HCT116 (cell line): ENCODE data around the gene CTBP2. TPM values are rescaled to one million over a fixed set of nuclear protein-coding genes. Genes with fewer than 3 reads are reported as not detected.

Experiments used
- ATAC-seq: fragments of 200-7000 bp; cut with Tn5 transposase; 2 replicates; pipeline ENCODE4 v1.9.1; 2020; ENCODE audit warnings: mild to moderate bottlenecking, moderate library complexity
- BruUV-seq: library from RNA; stranded (reverse); fragments of 400-500 nt; replicated peaks from 2 replicates; lab custom pipeline; 2021; lab: Mats Ljungman, UMichigan
- CTCF ChIA-PET: fragments of 300-600 bp; sonication (Branson Sonifier 250); formaldehyde crosslinking; loops from one replicate; lab custom pipeline; 2021; ENCODE audit warnings: antibody characterized with exemption; lab: Charles Lee
- POLR2A ChIA-PET: fragments of 300-600, 350-600 bp; sonication (Branson Sonifier 250); formaldehyde crosslinking; loops from one replicate; lab custom pipeline; 2021; ENCODE audit warnings: antibody characterized with exemption; lab: Charles Lee
- RAD21 ChIA-PET, 2 experiments: fragments of 300-600 bp; sonication (Branson Sonifier 250); formaldehyde crosslinking; loops; one replicate each; lab custom pipeline; 2023; ENCODE audit warnings: low total read pairs in 2 of 2; ENCODE audit not compliant: uncharacterized antibody in 2 of 2, unreplicated experiment in 2 of 2, low non-redundant PET in 1 of 2; lab: Charles Lee
- DNase-seq: peaks from one replicate; pipeline ENCODE4 v3.0.0-alpha.2; 2010; ENCODE audit warnings: low read depth, low spot score
- H2AFZ ChIP-seq: fragments of 200-600 bp; shearing (Covaris generic), sonication (generic); 2 replicates; pipeline ENCODE4 v1.6.1; 2017; ENCODE audit warnings: low read depth, mixed run types, mixed read lengths, antibody characterized with exemption, low read length; ENCODE audit not compliant: poor library complexity, severe bottlenecking
- H3K27ac ChIP-seq: 2 replicates; pipeline ENCODE4 v1.5.1; 2012; ENCODE audit warnings: low read depth, low read length
- H3K27me3 ChIP-seq: fragments of 200-600 bp; sonication (generic); 2 replicates; pipeline ENCODE4 v1.6.1; 2016; ENCODE audit warnings: mixed run types, low read length, mixed read lengths; ENCODE audit not compliant: insufficient read depth
- H3K36me3 ChIP-seq, 2 experiments: fragments of 200-500 bp in 1 of 2; fragments of 200-600 bp in 1 of 2; sonication (Bioruptor generic) in 1 of 2; sonication (generic) in 1 of 2; 2 replicates each; pipeline versions ENCODE4 v1.5.1 to v1.6.1; 2014 to 2016; ENCODE audit warnings: low read length in 2 of 2, inconsistent platforms in 1 of 2, mixed read lengths in 1 of 2, mixed run types in 1 of 2; ENCODE audit not compliant: insufficient read depth in 2 of 2, control insufficient read depth in 1 of 2
- H3K4me1 ChIP-seq, 2 experiments: fragments of 200-600 bp in 1 of 2; sonication (generic) in 1 of 2; 2 replicates each; pipeline versions ENCODE4 v1.5.1 to v1.6.1; 2012 to 2017; ENCODE audit warnings: low read length in 2 of 2, inconsistent platforms in 1 of 2, mild to moderate bottlenecking in 1 of 2, mixed read lengths in 1 of 2, mixed run types in 1 of 2, moderate library complexity in 1 of 2; ENCODE audit not compliant: insufficient read depth in 2 of 2, control insufficient read depth in 1 of 2
- H3K4me2 ChIP-seq: fragments of 200-600 bp; sonication (generic); 2 replicates; pipeline ENCODE4 v1.6.1; 2017; ENCODE audit warnings: mixed run types, low read length, mixed read lengths
- H3K4me3 ChIP-seq, 2 experiments: fragments of 200-600 bp in 1 of 2; sonication (generic) in 1 of 2; replicated peaks in 1 of 2; 2 replicates each; pipeline ENCODE4 v1.5.1; 2011 to 2016; ENCODE audit warnings: low read length in 2 of 2, control low read depth in 1 of 2, low read depth in 1 of 2, mild to moderate bottlenecking in 1 of 2, mixed read lengths in 1 of 2, mixed run types in 1 of 2
- H3K79me2 ChIP-seq: fragments of 200-600 bp; sonication (generic); 2 replicates; pipeline ENCODE4 v1.6.1; 2017; ENCODE audit warnings: mild to moderate bottlenecking, mixed run types, low read length, moderate library complexity, mixed read lengths; ENCODE audit not compliant: insufficient read depth
- H3K9ac ChIP-seq: fragments of 200-600 bp; sonication (generic); 2 replicates; pipeline ENCODE4 v1.6.1; 2016; ENCODE audit warnings: low read length, mixed read lengths
- H3K9me2 ChIP-seq: fragments of 200-600 bp; sonication (generic), shearing (Covaris generic); 2 replicates; pipeline ENCODE4 v1.6.1; 2017; ENCODE audit warnings: mixed run types, mild to moderate bottlenecking, moderate library complexity; ENCODE audit not compliant: insufficient read depth
- H3K9me3 ChIP-seq, 2 experiments: fragments of 200-500 bp in 1 of 2; fragments of 200-600 bp in 1 of 2; sonication (Bioruptor generic) in 1 of 2; sonication (generic) in 1 of 2; 2 replicates each; pipeline ENCODE4 v1.6.1; 2014 to 2017; ENCODE audit warnings: low read length in 2 of 2, mixed read lengths in 2 of 2, inconsistent platforms in 1 of 2, low read depth in 1 of 2, mild to moderate bottlenecking in 1 of 2, mixed run types in 1 of 2, moderate library complexity in 1 of 2; ENCODE audit not compliant: control insufficient read depth in 1 of 2, insufficient read depth in 1 of 2
- H4K20me1 ChIP-seq: fragments of 200-600 bp; sonication (generic), shearing (Covaris generic); 2 replicates; pipeline ENCODE4 v1.6.1; 2017; ENCODE audit warnings: mixed run types, mild to moderate bottlenecking, moderate library complexity; ENCODE audit not compliant: insufficient read depth
- CEBPB ChIP-seq: IDR thresholded peaks from 2 replicates; pipeline ENCODE4 v1.6.1; 2012; ENCODE audit warnings: low read depth
- EGR1 ChIP-seq: IDR thresholded peaks from 2 replicates; pipeline ENCODE4 v1.6.1; 2012; ENCODE audit warnings: low read depth
- ELF1 ChIP-seq: IDR thresholded peaks from 2 replicates; pipeline ENCODE4 v1.6.1; 2012; ENCODE audit warnings: low read depth, borderline replicate concordance
- EZH2phosphoT487 ChIP-seq: fragments of 200-600 bp; IDR thresholded peaks from 2 replicates; pipeline ENCODE4 v1.6.1; 2018; ENCODE audit warnings: antibody characterized with exemption, borderline replicate concordance
- JUND ChIP-seq: IDR thresholded peaks from 2 replicates; pipeline ENCODE4 v1.6.1; 2012
- POLR2A ChIP-seq: IDR thresholded peaks from 2 replicates; pipeline ENCODE4 v1.7.0; 2011; ENCODE audit warnings: borderline replicate concordance; ENCODE audit not compliant: insufficient read depth, insufficient read length; ENCODE audit errors: extremely low read depth
- POLR2AphosphoS5 ChIP-seq: IDR thresholded peaks from 2 replicates; pipeline ENCODE4 v1.6.1; 2011; ENCODE audit warnings: mild to moderate bottlenecking, low read depth, low read length, moderate library complexity
- SIN3A ChIP-seq: IDR thresholded peaks from 2 replicates; pipeline ENCODE4 v1.6.1; 2012; ENCODE audit warnings: low read depth
- SRF ChIP-seq: IDR thresholded peaks from 2 replicates; pipeline ENCODE4 v1.6.1; 2012; ENCODE audit warnings: low read depth
- TCF7L2 ChIP-seq: IDR thresholded peaks from 2 replicates; pipeline ENCODE4 v1.7.0; 2011; ENCODE audit warnings: borderline replicate concordance, inconsistent platforms; ENCODE audit not compliant: insufficient read depth, insufficient read length; ENCODE audit errors: extremely low read depth
- YY1 ChIP-seq: IDR thresholded peaks from 2 replicates; pipeline ENCODE4 v1.6.1; 2011; ENCODE audit warnings: low read length, low read depth, moderate library complexity, mild to moderate bottlenecking; ENCODE audit not compliant: insufficient replicate concordance; ENCODE audit errors: extremely low read depth
- intact Hi-C: fragments of 100-400 bp; cut with micrococcal nuclease; formaldehyde crosslinking; loops from 2 replicates; pipeline ENCODE4 v1.10.0; 2022
- total RNA-seq: library from RNA; stranded (reverse); gene quantifications from one replicate; pipeline ENCODE4 v1.2.1, GENCODE V29; 2021; ENCODE audit not compliant: unreplicated experiment
- TF ChIP-seq, protein P1 (sequence below): IDR thresholded peaks from 2 replicates; pipeline ENCODE4 v1.6.1; 2012
- TF ChIP-seq, protein P2 (sequence below): IDR thresholded peaks from 2 replicates; pipeline ENCODE4 v1.6.1; 2012
- TF ChIP-seq, protein P3 (sequence below): IDR thresholded peaks from 2 replicates; pipeline ENCODE4 v1.6.1; 2011; ENCODE audit warnings: mild to moderate bottlenecking, low read length, moderate library complexity; ENCODE audit not compliant: insufficient replicate concordance; ENCODE audit errors: extremely low read depth
- TF ChIP-seq, protein P4 (sequence below): IDR thresholded peaks from 2 replicates; pipeline ENCODE4 v1.6.1; 2012; ENCODE audit warnings: low read depth

Gene CTBP2
- total RNA-seq, 1 experiment from 2014 or later: 144 TPM

DNA sequence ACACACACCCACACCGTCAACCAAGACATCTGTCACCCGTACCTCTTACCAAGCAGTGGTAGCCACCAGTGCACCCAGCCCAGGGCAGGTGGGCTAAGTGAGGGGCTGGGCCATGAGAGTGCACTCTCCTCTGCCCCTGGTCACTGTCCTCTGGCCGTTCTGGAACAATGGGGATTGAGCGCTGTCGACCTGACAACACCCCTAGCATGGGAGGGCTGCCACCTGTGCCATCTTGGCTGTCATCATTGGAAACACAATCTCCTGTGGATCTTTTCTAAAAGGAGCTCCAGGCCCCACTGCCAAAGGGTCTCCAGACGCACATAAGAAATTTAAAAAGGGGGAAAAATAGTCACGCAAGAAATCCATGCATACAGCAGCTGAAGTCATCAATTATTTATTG, 80.1 kb downstream of the CTBP2 start:
- Histone ChIP-seq H3K9me2 (no peaks in the 10 kb centered on the region), H3K36me3 (no peaks in the 10 kb centered on the region; a peak in 1 of 4 replicates), H3K4me3 (no peak overlapping the region), H3K4me2 (no peak overlapping the region), H3K9me3 (no peaks in the 10 kb centered on the region), H3K27me3 (no peaks in the 10 kb centered on the region), H3K79me2 (peaks cover 98% of the 10 kb centered on the region), H4K20me1 (peaks cover 5% of the 10 kb centered on the region; the same call in 1 of the 2 replicates), H3K4me1 (peaks cover 23 to 37% of the 10 kb centered on the region in 2 experiments), H2AFZ (no peak overlapping the region), H3K9ac (no peak overlapping the region), H3K27ac (no peak overlapping the region)
- POLR2A ChIA-PET: no interaction called here
- BruUV-seq: no TSS peak
- TF ChIP-seq CEBPB: no peak
- CTCF ChIA-PET: no interaction called here
- ATAC-seq (no peak), DNase-seq (no peak)
- RAD21 ChIA-PET: no interaction called here
- intact Hi-C loops: no loop called here

DNA sequence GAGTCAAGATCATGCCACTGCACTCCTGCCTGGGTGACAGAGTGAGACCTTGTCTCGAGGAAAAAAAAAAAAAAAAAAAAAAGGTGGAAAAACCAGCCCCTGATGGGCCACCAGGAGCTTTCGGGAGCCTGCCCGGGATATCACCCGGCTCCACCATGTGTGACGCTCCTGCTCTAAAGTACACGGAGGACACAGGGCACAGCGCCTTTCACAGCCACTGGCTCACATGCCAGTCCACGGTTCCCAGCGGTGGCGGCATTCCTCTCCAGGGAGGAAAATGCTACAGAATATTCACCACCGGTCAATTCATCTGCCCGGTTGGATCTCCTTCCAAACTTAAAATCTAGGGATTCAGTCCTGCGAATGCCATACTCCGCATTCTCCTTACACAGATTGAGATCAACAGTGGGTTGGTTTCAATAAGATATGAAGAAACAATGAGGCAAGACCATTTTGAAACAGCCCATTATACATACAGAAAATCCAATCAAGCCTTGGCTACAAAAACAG, 81.2 kb downstream of the CTBP2 start:
- RAD21 ChIA-PET: no interaction called here
- POLR2A ChIA-PET: no interaction called here
- CTCF ChIA-PET: no interaction called here
- Histone ChIP-seq H3K9ac (no peak overlapping the region), H3K4me1 (peaks cover 12 to 26% of the 10 kb centered on the region in 2 experiments), H3K9me2 (no peaks in the 10 kb centered on the region), H3K79me2 (peaks cover 97% of the 10 kb centered on the region), H3K27me3 (no peaks in the 10 kb centered on the region)
- TF ChIP-seq POLR2AphosphoS5: no peak
- no peak for TF ChIP-seq CEBPB
- no peak for TF ChIP-seq POLR2A
- TF ChIP-seq EGR1: no peak
- no peak for TF ChIP-seq SRF
- TF ChIP-seq, protein P1, sequence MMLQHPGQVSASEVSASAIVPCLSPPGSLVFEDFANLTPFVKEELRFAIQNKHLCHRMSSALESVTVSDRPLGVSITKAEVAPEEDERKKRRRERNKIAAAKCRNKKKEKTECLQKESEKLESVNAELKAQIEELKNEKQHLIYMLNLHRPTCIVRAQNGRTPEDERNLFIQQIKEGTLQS: no peak
- TF ChIP-seq, protein P2, sequence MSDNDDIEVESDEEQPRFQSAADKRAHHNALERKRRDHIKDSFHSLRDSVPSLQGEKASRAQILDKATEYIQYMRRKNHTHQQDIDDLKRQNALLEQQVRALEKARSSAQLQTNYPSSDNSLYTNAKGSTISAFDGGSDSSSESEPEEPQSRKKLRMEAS: no peak
- no peak for TF ChIP-seq EZH2phosphoT487
- TF ChIP-seq, protein P3, sequence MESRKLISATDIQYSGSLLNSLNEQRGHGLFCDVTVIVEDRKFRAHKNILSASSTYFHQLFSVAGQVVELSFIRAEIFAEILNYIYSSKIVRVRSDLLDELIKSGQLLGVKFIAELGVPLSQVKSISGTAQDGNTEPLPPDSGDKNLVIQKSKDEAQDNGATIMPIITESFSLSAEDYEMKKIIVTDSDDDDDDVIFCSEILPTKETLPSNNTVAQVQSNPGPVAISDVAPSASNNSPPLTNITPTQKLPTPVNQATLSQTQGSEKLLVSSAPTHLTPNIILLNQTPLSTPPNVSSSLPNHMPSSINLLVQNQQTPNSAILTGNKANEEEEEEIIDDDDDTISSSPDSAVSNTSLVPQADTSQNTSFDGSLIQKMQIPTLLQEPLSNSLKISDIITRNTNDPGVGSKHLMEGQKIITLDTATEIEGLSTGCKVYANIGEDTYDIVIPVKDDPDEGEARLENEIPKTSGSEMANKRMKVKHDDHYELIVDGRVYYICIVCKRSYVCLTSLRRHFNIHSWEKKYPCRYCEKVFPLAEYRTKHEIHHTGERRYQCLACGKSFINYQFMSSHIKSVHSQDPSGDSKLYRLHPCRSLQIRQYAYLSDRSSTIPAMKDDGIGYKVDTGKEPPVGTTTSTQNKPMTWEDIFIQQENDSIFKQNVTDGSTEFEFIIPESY: no peak
- TF ChIP-seq YY1: no peak
- TF ChIP-seq TCF7L2: no peak
- TF ChIP-seq, protein P4, sequence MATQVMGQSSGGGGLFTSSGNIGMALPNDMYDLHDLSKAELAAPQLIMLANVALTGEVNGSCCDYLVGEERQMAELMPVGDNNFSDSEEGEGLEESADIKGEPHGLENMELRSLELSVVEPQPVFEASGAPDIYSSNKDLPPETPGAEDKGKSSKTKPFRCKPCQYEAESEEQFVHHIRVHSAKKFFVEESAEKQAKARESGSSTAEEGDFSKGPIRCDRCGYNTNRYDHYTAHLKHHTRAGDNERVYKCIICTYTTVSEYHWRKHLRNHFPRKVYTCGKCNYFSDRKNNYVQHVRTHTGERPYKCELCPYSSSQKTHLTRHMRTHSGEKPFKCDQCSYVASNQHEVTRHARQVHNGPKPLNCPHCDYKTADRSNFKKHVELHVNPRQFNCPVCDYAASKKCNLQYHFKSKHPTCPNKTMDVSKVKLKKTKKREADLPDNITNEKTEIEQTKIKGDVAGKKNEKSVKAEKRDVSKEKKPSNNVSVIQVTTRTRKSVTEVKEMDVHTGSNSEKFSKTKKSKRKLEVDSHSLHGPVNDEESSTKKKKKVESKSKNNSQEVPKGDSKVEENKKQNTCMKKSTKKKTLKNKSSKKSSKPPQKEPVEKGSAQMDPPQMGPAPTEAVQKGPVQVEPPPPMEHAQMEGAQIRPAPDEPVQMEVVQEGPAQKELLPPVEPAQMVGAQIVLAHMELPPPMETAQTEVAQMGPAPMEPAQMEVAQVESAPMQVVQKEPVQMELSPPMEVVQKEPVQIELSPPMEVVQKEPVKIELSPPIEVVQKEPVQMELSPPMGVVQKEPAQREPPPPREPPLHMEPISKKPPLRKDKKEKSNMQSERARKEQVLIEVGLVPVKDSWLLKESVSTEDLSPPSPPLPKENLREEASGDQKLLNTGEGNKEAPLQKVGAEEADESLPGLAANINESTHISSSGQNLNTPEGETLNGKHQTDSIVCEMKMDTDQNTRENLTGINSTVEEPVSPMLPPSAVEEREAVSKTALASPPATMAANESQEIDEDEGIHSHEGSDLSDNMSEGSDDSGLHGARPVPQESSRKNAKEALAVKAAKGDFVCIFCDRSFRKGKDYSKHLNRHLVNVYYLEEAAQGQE: no peak
- TF ChIP-seq SIN3A: no peak
- no peak for TF ChIP-seq ELF1
- TF ChIP-seq JUND: no peak
- TF ChIP-seq, all 23 proteins: peak for 0
- Histone ChIP-seq H3K4me2 (no peak overlapping the region), H3K9me3 (no peaks in the 10 kb centered on the region), H3K4me3 (no peak overlapping the region), H3K36me3 (no peaks in the 10 kb centered on the region; a peak in 1 of 4 replicates), H2AFZ (no peak overlapping the region), H3K27ac (no peak overlapping the region), H4K20me1 (peaks cover 5% of the 10 kb centered on the region; the same call in 1 of the 2 replicates)
- intact Hi-C loops: no loop called here
- DNase-seq (no peak), ATAC-seq (no peak)
- BruUV-seq: no TSS peak
